22Rv1 (cell line): ENCODE measurements around the gene LRRC28.

Experiments
- ZFX ChIP-seq: fragments of 450-650 bp; IDR thresholded peaks from 2 replicates; pipeline ENCODE4 v1.6.1; 2017; ENCODE audit warnings: antibody characterized with exemption, borderline replicate concordance
- TF ChIP-seq, protein P1 (sequence below): fragments of 450-650 bp; IDR thresholded peaks from 2 replicates; pipeline ENCODE4 v1.5.1; 2017; ENCODE audit warnings: mild to moderate bottlenecking

DNA sequence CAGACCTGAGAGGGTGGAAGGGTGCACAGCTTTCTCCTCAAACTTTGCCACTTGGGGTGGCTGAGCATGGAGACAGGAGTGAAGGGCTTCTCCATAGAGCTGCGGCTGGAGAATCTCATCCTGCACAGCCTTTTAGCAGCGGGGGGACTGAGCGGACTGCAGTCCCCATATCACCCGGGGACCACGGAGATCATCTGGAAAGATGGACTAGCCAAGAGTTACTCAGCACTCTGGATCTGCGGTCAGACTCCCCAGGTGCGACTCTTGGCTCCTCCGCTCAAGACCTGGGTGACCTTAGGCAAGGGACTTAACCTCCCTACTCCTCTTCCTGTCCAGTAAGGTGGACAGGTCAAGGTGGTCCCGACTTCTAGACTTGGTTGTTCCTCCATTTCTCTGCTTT, 188.7 kb downstream of the LRRC28 start:
- TF ChIP-seq, protein P1, sequence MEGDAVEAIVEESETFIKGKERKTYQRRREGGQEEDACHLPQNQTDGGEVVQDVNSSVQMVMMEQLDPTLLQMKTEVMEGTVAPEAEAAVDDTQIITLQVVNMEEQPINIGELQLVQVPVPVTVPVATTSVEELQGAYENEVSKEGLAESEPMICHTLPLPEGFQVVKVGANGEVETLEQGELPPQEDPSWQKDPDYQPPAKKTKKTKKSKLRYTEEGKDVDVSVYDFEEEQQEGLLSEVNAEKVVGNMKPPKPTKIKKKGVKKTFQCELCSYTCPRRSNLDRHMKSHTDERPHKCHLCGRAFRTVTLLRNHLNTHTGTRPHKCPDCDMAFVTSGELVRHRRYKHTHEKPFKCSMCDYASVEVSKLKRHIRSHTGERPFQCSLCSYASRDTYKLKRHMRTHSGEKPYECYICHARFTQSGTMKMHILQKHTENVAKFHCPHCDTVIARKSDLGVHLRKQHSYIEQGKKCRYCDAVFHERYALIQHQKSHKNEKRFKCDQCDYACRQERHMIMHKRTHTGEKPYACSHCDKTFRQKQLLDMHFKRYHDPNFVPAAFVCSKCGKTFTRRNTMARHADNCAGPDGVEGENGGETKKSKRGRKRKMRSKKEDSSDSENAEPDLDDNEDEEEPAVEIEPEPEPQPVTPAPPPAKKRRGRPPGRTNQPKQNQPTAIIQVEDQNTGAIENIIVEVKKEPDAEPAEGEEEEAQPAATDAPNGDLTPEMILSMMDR = no peak
- TF ChIP-seq ZFX = no peak
